Osteoblast (primary cell): ENCODE results near the gene ZNF844. TPM values are rescaled to one million over a fixed set of nuclear protein-coding genes. Genes with fewer than 3 reads are reported as not detected.
"Not testable (repeated sequence)": the region's sequence is repeated elsewhere in the genome, so short reads cannot be mapped to it uniquely, and the experiment has no call there.

Source experiments
- DNase-seq: peaks from one replicate; pipeline ENCODE4 v3.0.0; 2011; ENCODE audit warnings: low spot score, mixed read lengths; ENCODE audit not compliant: insufficient read length; ENCODE audit errors: missing footprints
- H2AFZ ChIP-seq: 2 replicates; pipeline ENCODE4 v1.6.0; 2011; ENCODE audit warnings: mild to moderate bottlenecking, low read length
- H3K27ac ChIP-seq: 2 replicates; pipeline ENCODE4 v1.5.1; 2011; ENCODE audit warnings: mild to moderate bottlenecking, low read depth, low read length, moderate library complexity
- H3K27me3 ChIP-seq: 2 replicates; pipeline ENCODE4 v1.6.0; 2012; ENCODE audit warnings: mild to moderate bottlenecking, control low read depth, inconsistent platforms, low read length, moderate library complexity; ENCODE audit not compliant: insufficient read depth
- H3K36me3 ChIP-seq: 2 replicates; pipeline ENCODE4 v1.5.1; 2011; ENCODE audit warnings: mild to moderate bottlenecking, low read length, control low read depth, moderate library complexity; ENCODE audit not compliant: insufficient read depth
- H3K4me1 ChIP-seq: 2 replicates; pipeline ENCODE4 v1.5.1; 2011; ENCODE audit warnings: mild to moderate bottlenecking, low read length, control low read depth, moderate library complexity; ENCODE audit not compliant: insufficient read depth
- H3K4me2 ChIP-seq: 2 replicates; pipeline ENCODE4 v1.6.0; 2011; ENCODE audit warnings: mild to moderate bottlenecking, low read length; ENCODE audit not compliant: insufficient read depth
- H3K4me3 ChIP-seq: fragments of 200-600 bp; sonication (generic); 3 replicates; pipeline ENCODE4 v1.5.1; 2012; ENCODE audit warnings: mild to moderate bottlenecking, low read length, inconsistent platforms; ENCODE audit not compliant: insufficient read depth
- H3K79me2 ChIP-seq: 2 replicates; pipeline ENCODE4 v1.6.0; 2012; ENCODE audit warnings: mild to moderate bottlenecking, low read length, control low read depth, inconsistent platforms; ENCODE audit not compliant: insufficient read depth
- H3K9me3 ChIP-seq: 2 replicates; pipeline ENCODE4 v1.5.1; 2011; ENCODE audit warnings: low read depth, low read length, control low read depth
- H4K20me1 ChIP-seq: 2 replicates; pipeline ENCODE4 v1.6.0; 2012; ENCODE audit warnings: mild to moderate bottlenecking, low read length, control low read depth; ENCODE audit not compliant: insufficient read depth
- CTCF ChIP-seq: IDR thresholded peaks from 2 replicates; pipeline ENCODE4 v1.5.1; 2011; ENCODE audit warnings: mild to moderate bottlenecking, low read depth, low read length, moderate library complexity; ENCODE audit errors: extremely low read depth
- total RNA-seq: library from RNA; depleted of rRNA; stranded (reverse); fragments of >200 nt; gene quantifications from 2 replicates; pipeline ENCODE4 v1.2.3, GENCODE V29; 2012

The ZNF844 gene
- total RNA-seq, 1 donor, result 10.9 TPM

- Histone ChIP-seq H3K27ac (no peak overlapping the region), H3K79me2 (peaks cover 9% of the 10 kb centered on the region)
- no peak for DNase-seq
Measured at GRCh38 chr19:12095111-12095790, 30.7 kb downstream of the ZNF844 start.

GRCh38 chr19:12098040-12098439 lies 33.5 kb downstream of the ZNF844 start:
- Histone ChIP-seq H4K20me1 (no peaks in the 10 kb centered on the region), H3K4me2 (no peak overlapping the region), H3K79me2 (peaks cover 8% of the 10 kb centered on the region), H3K9me3 (no peaks in the 10 kb centered on the region), H3K27me3 (no peaks in the 10 kb centered on the region), H3K36me3 (peaks cover 4% of the 10 kb centered on the region), H3K27ac (no peak overlapping the region), H2AFZ (no peak overlapping the region), H3K4me3 (no peak overlapping the region), H3K4me1 (peaks cover 1% of the 10 kb centered on the region)
- DNase-seq, result no peak
- no peak for TF ChIP-seq CTCF

More at GRCh38 chr19:12095111-12095790, 30.7 kb downstream of the ZNF844 start:
- Histone ChIP-seq H3K4me2 (no peak overlapping the region), H4K20me1 (no peaks in the 10 kb centered on the region), H2AFZ (no peak overlapping the region), H3K4me3 (no peak overlapping the region), H3K4me1 (peaks cover 3% of the 10 kb centered on the region), H3K9me3 (no peaks in the 10 kb centered on the region), H3K27me3 (no peaks in the 10 kb centered on the region), H3K36me3 (peaks cover 4% of the 10 kb centered on the region)
- TF ChIP-seq CTCF, result no peak

- H3K4me3 ChIP-seq, H2AFZ ChIP-seq, H3K27ac ChIP-seq, H3K36me3 ChIP-seq, H3K9me3 ChIP-seq, H3K4me1 ChIP-seq, H4K20me1 ChIP-seq, H3K4me2 ChIP-seq, H3K79me2 ChIP-seq, H3K27me3 ChIP-seq, DNase-seq: not testable (repeated sequence)
Measured at GRCh38 chr19:12103909-12104308, 39.4 kb downstream of the ZNF844 start.

- TF ChIP-seq CTCF, result no peak
- Histone ChIP-seq H3K79me2 (no peaks in the 10 kb centered on the region), H3K36me3 (peaks cover 29% of the 10 kb centered on the region), H4K20me1 (no peaks in the 10 kb centered on the region), H2AFZ (no peak overlapping the region), H3K4me1 (no peaks in the 10 kb centered on the region), H3K27me3 (no peaks in the 10 kb centered on the region), H3K9me3 (peaks cover 21% of the 10 kb centered on the region), H3K4me3 (no peak overlapping the region), H3K27ac (no peak overlapping the region), H3K4me2 (no peak overlapping the region)
- DNase-seq, result no peak
Measured at GRCh38 chr19:12111176-12111575, 46.6 kb downstream of the ZNF844 start.
